ENCODE data around the gene BCL6B.

BCL6B gene

DNA sequence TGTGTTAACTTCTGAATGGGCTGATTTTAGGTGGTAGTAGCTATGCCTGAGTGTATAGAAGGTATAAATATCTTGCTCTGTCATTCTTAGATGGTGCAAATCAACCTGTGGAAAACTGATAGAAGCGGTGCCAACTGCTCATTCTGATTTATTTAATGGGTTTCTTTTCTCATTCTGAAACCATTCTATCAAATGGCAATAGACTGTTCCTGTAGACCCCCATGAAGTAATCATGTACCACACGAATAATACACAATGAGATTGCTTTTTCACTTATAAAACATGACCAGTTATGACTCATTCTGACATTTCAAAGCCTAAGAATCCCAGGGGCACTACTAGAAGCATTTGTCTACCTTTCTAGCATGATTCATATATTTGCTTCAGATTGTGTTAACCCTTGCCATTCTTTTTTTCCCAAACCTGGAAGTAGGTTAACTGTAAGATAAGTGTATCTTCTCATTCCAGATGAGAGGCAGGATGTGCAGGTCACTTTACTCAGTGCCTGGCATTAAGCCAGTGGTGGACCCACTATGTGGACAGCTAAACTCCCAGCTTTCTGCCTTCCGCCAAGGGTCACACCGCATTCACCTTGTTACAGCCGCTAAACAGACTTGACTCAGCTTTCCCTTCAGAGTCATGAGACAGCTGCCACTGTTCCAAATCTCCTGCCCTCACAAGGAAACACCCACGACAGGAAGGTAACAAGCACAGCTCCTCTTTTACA, 37.5 kb downstream of the BCL6B start:
- DNase-seq (ENCODE audit: low spot score) = no peak

DNA sequence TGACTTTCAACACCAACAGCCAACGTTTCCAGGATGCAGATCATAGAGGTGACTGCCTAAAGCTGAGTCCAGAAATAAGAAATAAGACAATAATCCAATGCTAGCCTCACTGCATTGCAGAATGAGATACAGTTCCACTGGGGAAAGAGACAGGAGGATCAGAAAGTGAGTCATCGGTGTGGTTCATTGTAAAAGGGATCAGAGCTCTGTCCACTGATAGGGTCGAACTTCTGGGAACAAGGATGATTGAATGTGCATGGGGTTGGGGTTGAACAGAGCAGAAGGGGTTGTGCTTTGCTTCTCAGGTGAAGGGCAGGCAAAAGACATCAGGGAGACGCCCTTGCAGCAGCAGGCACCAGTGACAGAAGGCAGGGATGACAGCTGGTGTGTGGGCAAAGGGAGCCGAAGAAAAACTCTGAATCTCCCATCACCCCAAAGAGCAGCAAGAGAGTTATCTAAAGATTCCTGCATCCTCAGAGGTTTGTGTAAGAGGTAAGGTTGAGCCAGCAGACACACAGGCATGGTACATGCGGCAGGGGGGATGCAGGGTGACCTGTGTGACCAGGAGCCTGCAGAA, 40.8 kb downstream of the BCL6B start:
- no peak for DNase-seq (ENCODE audit: low spot score)

DNA sequence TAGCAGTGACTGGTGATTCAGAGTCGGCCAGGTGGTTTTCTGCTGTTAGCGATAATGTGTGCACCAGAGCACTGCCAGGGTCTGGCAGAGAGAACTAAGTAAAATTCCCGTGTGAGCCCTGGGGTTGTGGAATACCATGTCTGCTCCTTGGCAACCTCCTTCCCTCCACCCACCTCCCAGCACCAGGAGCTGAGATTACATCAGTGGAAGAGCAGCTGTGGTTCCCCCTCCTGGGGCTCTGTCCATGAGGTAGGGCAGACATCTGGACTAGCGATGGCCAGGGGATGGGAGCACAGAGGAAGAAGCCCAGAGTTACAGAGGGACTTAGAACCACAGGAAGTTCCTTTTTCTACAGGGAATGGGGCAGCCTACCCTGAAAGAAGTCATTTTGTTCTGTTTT, 41.4 kb downstream of the BCL6B start:
- no peak for DNase-seq (ENCODE audit: low spot score)

DNA sequence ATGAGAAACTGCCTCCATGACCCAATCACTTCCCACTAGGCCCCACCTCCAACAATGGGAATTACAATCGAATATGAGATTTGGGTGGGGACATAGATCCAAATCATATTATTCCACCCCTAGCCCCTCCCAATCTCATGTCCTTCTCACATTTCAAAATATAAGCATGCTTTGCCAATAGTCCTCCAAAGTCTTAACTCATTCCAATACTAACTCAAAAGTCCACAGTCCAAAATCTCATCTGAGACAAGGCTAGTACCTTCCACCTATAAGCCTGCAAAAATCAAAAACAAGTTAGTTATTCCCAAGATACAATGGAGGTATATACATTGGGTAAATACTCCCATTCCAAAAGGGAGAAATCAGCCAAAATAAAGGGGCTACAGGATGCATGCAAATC, 44.3 kb downstream of the BCL6B start:
- no peak for DNase-seq (ENCODE audit: low spot score)

DNA sequence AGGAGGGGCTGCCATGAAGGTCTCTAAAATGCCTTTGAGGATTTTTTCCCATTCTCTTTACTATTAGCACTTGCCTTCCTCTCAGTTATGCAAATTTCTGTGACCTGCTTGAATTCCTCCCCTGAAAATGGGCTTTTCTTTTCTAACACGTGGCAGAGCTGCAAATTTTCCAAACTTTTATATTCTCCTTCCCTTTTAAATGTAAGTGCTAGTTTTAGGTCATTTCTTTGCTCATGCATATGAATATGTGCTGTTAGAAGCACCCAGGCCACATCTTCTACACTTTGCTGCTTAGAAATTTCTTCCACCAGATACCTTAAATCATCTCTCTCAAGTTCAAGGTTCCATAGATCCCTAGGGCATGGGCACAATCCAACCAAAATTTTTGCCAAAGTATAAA, 45.4 kb downstream of the BCL6B start:
- DNase-seq (ENCODE audit: low spot score) = no peak

DNA sequence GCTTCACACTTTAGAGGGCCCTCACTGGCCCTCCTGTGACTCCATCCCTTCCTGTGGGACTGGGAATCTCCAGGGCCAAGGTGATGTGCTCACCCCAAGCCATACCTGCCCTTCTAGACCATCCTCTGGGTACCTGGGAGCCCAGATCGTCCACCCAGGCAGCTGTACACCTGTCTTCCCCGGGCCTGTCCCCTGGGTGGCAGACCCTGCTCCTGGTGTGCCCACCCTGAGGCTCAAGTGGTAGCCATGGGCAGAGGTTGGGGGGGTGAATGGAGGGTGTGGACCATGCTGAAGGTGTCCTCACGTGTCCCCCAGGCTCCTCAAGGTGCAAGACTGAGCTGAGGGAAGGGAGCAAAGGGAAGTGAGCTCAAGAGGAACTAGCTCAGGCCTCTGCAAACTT, 47.9 kb downstream of the BCL6B start:
- DNase-seq (ENCODE audit: low spot score) = no peak

DNA sequence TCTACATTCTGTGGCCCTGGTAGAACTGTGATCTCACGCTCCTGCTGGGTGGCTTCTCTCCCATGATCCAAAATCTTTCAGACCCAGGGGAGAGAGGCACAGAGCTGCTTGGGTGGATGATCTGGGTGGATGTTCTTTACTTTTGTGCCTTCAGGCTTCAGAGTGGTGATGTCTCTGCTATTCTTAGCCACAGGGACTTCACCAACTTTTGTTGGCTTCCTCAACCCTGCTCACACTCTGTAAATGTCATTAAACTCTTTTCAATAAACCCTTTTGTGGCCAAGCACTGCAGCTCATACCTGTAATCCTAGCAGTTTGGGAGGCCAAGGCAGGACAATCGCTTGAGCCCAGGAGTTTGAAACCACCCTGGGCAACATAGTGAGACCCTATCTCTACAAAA, 49.6 kb downstream of the BCL6B start:
- DNase-seq (ENCODE audit: low spot score) = no peak

DNA sequence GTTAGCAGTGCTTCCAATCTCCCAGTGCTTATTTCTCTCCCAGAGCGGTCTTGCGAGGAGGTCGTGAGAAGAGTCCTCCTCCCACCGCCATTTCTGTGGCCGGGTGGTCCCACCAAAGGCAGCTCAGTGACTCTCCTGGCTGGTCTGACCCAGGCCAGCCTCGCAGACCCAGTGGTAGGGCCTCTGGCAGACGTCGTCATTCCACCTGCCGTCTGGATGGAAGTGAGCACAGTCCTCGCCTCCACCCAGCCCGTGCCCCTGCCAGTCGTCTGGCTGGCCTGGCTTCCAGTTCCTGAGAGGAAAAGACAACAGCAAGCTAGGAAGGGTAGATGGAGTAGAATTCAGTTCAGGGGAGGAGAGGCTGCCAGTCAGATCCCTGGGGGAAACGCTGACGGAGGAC, 52.1 kb downstream of the BCL6B start:
- DNase-seq (ENCODE audit: low spot score) = no peak

DNA sequence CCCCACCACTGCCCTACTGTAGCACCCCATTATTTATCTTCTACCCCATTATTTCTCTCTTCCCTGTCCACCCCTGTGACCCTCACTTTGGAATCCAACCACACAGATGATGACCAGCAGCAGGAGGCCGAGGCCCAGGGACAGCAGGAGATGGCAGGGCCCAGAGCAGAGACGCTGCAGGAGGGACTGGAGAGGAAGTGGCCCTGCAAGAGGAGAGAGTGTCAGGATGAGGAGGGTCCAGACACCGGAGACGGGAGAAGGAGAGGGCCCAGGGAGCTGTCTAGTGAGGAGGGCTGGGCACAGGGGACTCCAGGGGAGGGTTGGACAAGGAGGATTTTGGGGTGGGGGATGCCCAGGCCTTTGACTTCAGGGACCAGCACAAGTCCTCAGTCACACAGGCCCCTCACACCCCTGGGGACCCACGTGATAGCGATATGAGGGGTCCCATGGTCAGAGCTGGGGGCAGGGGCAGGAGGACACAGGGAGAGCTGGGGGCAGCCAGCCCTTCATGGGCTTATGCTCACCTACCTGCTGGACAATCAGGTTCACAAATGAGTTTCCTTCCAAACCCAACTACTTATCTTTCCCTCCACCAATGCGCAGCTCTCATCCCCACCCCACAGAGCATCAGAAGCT, 55.2 kb downstream of the BCL6B start:
- no peak for DNase-seq (ENCODE audit: low spot score)

DNA sequence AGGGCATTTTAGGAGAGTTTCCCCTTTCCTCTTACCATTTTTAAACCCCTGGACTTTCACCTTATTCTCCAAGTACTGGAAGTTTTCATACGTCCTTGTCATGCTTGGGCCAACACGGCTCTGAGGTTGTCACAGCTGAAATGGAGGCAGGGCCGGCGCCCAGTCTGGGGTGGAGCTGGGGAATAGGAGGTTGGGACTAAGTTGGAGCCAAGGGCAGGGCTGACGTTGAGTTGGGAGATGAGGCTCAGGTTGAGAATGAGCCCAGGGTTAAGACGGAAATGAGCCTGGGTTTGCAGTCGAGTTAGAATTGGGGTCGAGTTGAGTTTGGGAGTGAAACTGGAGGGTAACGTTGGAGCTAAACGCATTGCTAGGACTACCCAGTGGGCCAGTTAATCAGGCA, 55.9 kb downstream of the BCL6B start:
- DNase-seq (ENCODE audit: low spot score) = no peak
